OCI-LY7 (cell line): ENCODE results near the gene IDI2.

Experiments
- EZH2phosphoT487 ChIP-seq: fragments of 200-600 bp; sonication (generic); IDR thresholded peaks from 2 replicates; pipeline ENCODE4 v1.6.1; 2018; ENCODE audit warnings: low read depth, borderline replicate concordance, mild to moderate bottlenecking, mixed run types, antibody characterized with exemption, low read length, moderate library complexity, mixed read lengths
- TF ChIP-seq, protein P1 (sequence below): fragments of 200-600 bp; sonication (generic); conservative IDR thresholded peaks from 2 replicates; pipeline ENCODE4 v1.5.1; 2014; ENCODE audit warnings: mild to moderate bottlenecking, antibody characterized with exemption, low read length, moderate library complexity, mixed read lengths

DNA sequence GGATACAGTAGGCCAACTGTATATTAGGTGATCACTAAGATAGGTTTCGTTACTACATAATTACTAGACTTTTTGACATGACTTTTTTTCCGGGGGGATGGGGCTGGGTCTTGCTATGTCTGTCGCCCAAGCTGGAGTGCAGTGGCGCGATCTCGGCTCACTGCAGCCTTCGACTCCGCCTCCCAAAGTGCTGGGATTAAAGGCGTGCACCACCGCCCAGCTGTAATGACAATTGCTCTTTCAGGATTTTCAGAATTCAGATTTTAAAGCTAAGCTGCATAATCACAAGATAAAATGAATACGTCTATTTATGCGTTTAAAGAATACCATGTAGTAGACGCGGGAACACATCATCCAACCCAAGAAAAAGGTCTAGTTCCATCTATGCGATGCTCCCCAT is 22.3 kb upstream of the IDI2 start:
- TF ChIP-seq, protein P1, sequence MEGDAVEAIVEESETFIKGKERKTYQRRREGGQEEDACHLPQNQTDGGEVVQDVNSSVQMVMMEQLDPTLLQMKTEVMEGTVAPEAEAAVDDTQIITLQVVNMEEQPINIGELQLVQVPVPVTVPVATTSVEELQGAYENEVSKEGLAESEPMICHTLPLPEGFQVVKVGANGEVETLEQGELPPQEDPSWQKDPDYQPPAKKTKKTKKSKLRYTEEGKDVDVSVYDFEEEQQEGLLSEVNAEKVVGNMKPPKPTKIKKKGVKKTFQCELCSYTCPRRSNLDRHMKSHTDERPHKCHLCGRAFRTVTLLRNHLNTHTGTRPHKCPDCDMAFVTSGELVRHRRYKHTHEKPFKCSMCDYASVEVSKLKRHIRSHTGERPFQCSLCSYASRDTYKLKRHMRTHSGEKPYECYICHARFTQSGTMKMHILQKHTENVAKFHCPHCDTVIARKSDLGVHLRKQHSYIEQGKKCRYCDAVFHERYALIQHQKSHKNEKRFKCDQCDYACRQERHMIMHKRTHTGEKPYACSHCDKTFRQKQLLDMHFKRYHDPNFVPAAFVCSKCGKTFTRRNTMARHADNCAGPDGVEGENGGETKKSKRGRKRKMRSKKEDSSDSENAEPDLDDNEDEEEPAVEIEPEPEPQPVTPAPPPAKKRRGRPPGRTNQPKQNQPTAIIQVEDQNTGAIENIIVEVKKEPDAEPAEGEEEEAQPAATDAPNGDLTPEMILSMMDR = no peak
- no peak for TF ChIP-seq EZH2phosphoT487
